Renal cortex interstitium (tissue), 11 donors: ENCODE measurements around the gene PDE9A. TPM values are rescaled to one million over a fixed set of nuclear protein-coding genes. Genes with fewer than 3 reads are reported as not detected.
"Not testable (repeated sequence)": the region's sequence is repeated elsewhere in the genome, so short reads cannot be mapped to it uniquely, and the experiment has no call there.

Experiments
- DNase-seq, 11 donors: peaks; one replicate each; pipeline ENCODE4 v3.0.0-alpha.2; 2013; ENCODE audit warnings: low read depth in 9 of 11, low spot score in 4 of 11; ENCODE audit errors: extremely low read depth in 1 of 11
- polyA plus RNA-seq, 3 donors: library from polyadenylated mRNA; unstranded; fragments of 120-200 nt; gene quantifications; one replicate each; pipeline ENCODE4 v1.2.1, GENCODE V29; 2013; ENCODE audit not compliant: insufficient read length in 3 of 3

The PDE9A gene
- polyA plus RNA-seq, 3 donors = 37.5 to 54.3 (median 43.1) TPM

DNA sequence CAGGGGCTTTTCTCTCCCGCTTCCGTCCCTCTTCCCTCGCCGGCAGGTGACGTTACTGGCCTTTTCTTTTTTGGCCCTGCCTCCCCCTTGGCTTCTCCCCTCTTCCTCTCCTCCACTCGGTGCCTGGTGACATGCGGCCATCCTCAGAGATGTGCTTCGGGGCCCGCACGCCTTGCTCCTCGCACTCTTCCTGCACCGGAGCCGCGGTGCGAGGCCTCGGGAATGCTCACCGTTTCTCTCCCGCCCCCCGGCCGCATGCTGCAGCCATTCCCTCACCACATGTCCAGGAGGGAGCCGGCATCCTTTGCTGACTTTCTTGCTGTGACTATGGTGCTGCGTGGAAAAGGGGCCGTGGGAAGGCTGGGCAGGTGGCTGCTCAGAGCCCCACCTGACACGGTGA, 39.3 kb downstream of the PDE9A start:
- no peak for DNase-seq

- no peak for DNase-seq
Observed at GRCh38 chr21:42694751-42695696, 41.6 kb downstream of the PDE9A start.

DNA sequence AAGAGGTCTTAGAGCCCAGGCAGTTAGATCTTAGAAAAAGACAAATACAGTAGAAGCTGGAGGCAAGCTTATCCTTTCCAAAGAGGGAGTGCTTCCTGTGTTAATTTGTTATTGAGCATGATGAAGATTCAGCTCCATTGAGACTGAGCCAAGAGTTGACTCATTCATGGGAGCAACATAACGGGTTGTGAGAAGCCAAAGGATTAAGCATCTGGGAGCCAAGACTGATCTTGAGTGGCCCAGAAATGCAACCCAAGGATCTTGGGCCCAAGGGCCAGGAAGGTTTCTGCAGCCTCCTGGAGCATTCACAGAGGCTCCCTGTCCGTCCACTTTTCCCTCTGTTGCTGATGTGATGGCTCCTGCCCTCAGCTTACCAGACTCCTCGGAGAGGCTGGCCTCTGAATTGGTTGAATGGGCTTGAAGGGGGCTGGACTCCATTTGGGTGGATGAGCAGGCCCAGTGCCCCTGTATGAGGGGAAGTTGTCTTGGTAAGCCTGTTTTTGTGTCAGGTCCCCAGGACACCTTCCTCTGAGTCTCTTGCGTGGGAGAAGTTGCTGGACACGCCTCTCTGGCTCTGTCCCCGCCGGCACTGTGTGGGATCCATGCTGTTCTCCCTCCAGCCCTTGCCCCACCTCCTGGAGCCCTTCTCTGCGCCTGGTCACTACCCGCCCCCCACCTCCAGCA, 42.4 kb downstream of the PDE9A start:
- DNase-seq = no peak

GRCh38 chr21:42696501-42697040, 43.1 kb downstream of the PDE9A start:
- DNase-seq = no peak

DNA sequence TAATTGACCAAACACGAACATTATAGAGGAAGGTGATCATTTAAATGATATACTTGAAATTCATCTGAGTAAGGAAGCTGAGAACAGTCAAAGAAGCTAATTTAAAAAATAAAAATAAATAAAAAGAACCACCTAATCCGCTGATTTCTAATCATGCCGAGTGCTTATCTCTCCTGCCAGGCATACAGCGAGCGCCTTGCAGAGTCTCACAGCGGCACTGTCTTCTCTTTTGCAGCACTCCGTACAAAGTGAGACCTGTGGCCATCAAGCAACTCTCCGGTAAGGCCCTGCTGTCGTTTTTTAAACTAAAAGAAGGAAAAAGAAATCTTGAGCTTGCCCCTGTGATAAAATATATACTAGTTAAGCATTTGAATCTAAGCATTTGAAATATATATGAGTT, 45.3 kb downstream of the PDE9A start:
- DNase-seq = no peak

GRCh38 chr21:42699196-42699595, 45.8 kb downstream of the PDE9A start:
- DNase-seq = no peak

- no peak for DNase-seq
Observed at GRCh38 chr21:42701706-42702456, 48.5 kb downstream of the PDE9A start.

DNA sequence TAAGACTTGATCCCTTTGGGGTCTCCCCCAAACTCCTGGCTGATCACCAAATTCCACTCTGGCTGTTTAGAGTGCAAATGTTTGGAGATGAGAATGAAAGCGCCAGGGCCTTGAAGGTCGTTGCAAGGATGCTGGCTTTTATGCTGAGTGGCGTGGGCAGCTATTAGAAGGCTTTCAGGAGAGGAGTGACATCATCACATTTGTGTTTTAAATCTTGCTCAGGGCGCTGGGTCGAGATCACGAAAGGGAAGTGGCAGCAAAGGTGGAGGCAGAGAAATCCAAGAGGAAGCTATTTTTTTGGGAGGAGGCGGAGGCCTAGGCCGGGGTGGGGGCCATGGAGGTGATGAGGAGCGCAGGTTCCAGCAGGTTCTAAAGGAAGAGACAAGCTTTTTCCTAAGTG, 49.3 kb downstream of the PDE9A start:
- DNase-seq = no peak

DNA sequence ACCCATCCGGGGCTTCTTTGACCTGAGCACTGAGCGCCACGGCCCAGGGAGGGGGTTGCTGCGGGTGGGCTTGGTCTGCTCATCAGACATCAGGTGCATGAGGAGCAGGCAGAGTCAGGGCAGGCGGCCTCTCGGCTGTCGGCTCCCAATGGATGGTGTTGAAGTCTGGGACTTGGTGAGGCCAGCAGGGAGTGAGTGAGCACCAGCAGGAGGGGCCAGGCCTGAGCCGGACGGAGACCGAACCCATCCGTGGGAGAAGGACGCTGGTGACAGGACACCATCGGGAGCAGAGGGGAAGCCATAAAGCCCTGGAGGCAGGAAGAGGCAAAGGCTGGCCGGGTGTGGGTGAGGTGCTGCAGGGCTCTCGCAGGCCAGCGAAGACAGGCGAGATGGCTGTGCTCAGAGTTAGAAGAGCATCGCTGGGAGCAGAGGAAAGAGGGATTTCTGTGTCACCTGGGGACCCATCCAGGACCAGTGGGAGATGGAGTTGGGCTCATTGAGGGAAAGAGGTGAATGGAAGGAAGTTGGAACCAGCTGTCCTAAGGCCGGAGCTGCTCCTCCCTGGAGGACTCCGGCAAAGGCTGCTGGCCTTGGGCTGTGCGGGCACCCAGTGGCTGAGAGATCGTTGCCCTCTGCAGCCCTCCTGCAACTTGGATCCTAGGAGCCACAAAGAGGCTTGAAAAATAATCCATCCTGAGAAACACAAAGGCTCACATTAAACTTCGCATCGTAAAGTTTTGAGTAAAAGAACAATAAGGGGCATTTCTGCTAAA, 49.9 kb downstream of the PDE9A start:
- DNase-seq = no peak

DNA sequence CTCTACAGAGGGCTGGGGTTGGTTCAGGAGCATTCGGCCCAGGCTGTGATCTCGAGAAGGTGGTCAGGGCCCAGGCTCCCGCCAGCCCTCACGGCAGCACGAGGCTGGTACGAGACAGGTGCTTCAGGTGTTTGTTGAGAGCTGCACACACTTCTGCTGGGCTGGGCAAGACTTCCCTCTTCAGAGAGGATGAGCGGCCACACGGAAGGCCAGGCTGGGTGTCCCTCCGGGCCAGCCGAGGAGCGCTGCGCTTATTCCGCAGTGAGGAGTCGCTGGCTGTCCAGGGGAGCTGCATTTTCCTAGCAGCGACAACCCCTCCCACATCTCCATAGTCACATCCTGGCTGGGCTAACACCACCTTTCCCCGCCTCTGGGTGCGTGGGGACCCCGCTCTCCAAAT, 50.5 kb downstream of the PDE9A start:
- DNase-seq = no peak

DNA sequence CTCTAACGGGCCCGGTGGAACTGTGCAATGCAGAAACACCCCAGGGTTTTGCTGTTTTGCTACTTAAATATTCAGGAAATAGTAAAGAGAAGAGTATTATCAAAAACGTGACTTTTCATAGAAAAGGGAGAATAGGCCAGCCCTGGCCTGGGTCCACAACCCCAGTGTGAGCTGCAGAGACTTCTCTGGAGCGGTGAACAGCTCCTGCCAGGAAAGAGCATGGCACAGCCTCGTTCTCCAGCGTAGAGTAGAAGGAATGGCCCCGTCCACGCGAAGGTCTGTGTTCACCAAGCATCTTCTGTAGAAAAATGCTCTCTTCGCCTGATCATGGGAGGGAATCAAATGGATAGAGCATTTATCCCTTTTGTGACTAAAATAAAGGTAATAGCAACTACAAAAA, 51.4 kb downstream of the PDE9A start:
- DNase-seq = no peak

DNA sequence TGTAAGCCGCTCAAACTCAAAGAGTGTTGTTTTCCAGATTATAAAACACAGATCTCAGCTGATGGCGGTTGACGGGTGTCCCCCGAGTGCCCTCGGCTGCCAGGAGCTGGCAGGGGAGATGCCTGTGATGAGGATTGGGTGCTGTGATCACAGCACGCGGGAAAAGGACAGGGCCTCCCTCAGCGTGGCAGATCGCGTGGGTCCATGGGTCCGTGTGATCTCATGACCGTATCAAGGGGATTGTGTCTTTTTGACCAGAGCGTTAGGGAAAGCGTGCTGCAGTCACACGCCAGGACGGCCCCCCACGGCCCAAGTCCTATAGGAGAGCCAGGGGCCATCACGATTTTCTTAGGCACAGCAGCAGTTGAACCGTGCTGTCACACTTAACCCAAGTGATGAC, 51.9 kb downstream of the PDE9A start:
- DNase-seq = no peak

- no peak for DNase-seq
Observed at GRCh38 chr21:42705746-42706374, 52.4 kb downstream of the PDE9A start.

GRCh38 chr21:42706765-42707164, 53.3 kb downstream of the PDE9A start:
- DNase-seq = no peak

GRCh38 chr21:42707207-42707830, 53.9 kb downstream of the PDE9A start:
- no peak for DNase-seq

DNA sequence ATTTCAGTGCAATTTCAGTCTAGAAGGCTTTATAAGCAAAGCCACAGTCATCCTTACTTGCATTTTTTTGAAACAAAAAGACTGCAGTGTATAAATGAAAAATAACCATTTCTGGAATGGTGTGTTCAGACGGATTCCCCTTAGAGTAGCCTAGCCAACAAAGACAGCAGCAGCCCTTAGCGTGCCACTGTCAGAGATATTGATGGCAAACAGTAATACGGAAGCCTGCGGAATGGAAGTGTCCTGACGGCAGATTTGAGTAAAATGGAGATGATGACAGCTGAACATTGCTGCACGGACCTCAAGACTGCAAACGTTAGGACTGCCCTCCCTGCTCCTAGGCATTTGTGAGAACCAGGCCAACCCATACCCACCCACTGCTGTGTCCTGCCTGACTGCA, 54.7 kb downstream of the PDE9A start:
- no peak for DNase-seq

DNA sequence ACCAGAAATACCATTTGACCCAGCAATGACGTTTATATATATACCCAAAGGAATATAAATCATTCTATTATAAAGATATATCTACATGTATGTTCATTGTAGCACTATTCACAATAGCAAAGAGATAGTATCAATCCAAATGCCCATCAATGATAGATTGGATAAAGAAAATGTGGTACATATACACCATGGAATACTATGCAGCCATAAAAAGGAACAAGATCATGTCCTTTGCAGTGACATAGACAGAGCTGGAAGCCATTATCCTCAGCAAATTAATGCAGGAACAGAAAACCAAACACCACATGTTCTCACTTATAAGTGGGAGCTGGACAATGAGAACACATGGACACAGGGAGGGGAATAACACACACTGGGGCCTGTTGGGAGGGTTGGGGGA, 55.5 kb downstream of the PDE9A start:
- DNase-seq = not testable (repeated sequence)

DNA sequence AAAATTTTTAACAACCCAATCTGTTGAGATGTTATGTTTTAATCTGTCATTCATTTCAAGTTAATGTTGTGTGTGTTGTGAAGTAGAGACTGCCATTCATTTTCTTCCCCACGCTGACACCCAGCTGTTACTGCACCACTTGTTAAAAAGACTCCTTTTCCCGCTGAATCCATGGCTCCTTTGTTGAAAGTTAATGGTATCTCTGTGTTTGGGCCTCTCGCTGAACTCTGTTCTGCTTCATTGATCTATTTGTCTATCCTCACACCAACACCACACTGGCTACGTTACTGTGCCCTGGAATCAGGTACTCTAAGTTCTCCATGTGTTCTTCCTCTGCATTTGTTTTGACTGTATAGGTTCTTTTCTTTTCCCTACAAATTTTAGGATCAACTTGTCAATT, 58.2 kb downstream of the PDE9A start:
- no peak for DNase-seq
